HEK293T (cell line): ENCODE measurements around the gene TSSK3.

Experiments
- CTBP1 ChIP-seq: fragments of 450-650 bp; IDR thresholded peaks from 2 replicates; pipeline ENCODE4 v1.6.1; 2016; ENCODE audit warnings: borderline replicate concordance
- ELF4 ChIP-seq: fragments of 450-650 bp; IDR thresholded peaks from 2 replicates; pipeline ENCODE4 v1.6.1; 2017; ENCODE audit warnings: antibody characterized with exemption
- FOXA1 ChIP-seq: fragments of 450-650 bp; IDR thresholded peaks from 2 replicates; pipeline ENCODE4 v1.6.1; 2016; ENCODE audit warnings: mild to moderate bottlenecking
- FOXM1 ChIP-seq: fragments of 450-650 bp; IDR thresholded peaks from 2 replicates; pipeline ENCODE4 v1.6.1; 2017; ENCODE audit warnings: mild to moderate bottlenecking, borderline replicate concordance
- L3MBTL2 ChIP-seq: fragments of 450-650 bp; conservative IDR thresholded peaks from 2 replicates; pipeline ENCODE4 v1.6.1; 2016; ENCODE audit warnings: mild to moderate bottlenecking
- LEF1 ChIP-seq: fragments of 450-650 bp; IDR thresholded peaks from 2 replicates; pipeline ENCODE4 v1.6.1; 2017; ENCODE audit warnings: mild to moderate bottlenecking, borderline replicate concordance
- NFRKB ChIP-seq: fragments of 450-650 bp; IDR thresholded peaks from 2 replicates; pipeline ENCODE4 v1.6.1; 2016; ENCODE audit warnings: mild to moderate bottlenecking, moderate library complexity
- SUZ12 ChIP-seq: fragments of 450-650 bp; IDR thresholded peaks from 2 replicates; pipeline ENCODE4 v1.6.1; 2016; ENCODE audit warnings: mild to moderate bottlenecking
- ZNF384 ChIP-seq: fragments of 450-650 bp; IDR thresholded peaks from 2 replicates; pipeline ENCODE4 v1.6.1; 2016
- TF ChIP-seq, protein P1 (sequence below): fragments of 450-650 bp; IDR thresholded peaks from 2 replicates; pipeline ENCODE4 v1.6.1; 2016

DNA sequence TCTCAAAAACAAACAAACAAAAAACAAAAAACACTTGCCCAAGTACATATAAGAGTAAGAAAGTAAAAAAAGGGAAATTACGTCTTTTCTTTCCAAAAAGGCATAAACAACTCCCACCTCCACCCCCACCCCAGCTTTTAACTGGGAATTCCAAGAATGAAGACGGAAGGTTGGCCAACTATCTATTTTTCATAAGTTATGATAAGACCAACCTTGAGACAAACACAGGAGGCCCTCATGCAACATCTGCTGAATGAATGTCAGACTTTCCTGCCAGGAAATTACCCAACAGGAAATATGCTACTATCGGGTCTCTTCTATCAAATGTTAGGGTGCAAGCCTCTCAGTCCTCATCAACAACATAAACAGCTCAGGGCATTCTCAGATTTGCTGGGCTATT is 30.0 kb downstream of the TSSK3 start:
- TF ChIP-seq CTBP1 (no peak), LEF1 (no peak), ZNF384 (no peak), NFRKB (no peak), ELF4 (no peak), L3MBTL2 (no peak), FOXM1 (no peak), SUZ12 (no peak), FOXA1 (no peak)
- TF ChIP-seq, protein P1, sequence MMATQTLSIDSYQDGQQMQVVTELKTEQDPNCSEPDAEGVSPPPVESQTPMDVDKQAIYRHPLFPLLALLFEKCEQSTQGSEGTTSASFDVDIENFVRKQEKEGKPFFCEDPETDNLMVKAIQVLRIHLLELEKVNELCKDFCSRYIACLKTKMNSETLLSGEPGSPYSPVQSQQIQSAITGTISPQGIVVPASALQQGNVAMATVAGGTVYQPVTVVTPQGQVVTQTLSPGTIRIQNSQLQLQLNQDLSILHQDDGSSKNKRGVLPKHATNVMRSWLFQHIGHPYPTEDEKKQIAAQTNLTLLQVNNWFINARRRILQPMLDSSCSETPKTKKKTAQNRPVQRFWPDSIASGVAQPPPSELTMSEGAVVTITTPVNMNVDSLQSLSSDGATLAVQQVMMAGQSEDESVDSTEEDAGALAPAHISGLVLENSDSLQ = no peak
